GM12878 (cell line): ENCODE results near the gene FAM25A. TPM values are rescaled to one million over a fixed set of nuclear protein-coding genes. Genes with fewer than 3 reads are reported as not detected.

Experiments used
- ATAC-seq: fragments of 200-7000 bp; cut with Tn5 transposase; 3 replicates; pipeline ENCODE4 v1.9.1; 2020; ENCODE audit warnings: mild to moderate bottlenecking, moderate library complexity
- BruUV-seq: library from RNA; stranded (reverse); fragments of 400-500 nt; replicated peaks from 2 replicates; lab custom pipeline; 2021; lab: Mats Ljungman, UMichigan
- CTCF ChIA-PET: fragments of 300-600 bp; sonication (Branson Sonifier 250); formaldehyde crosslinking; extraction: SDS; loops from one replicate; lab custom pipeline; 2021; ENCODE audit warnings: inconsistent platforms; lab: Yijun Ruan, JAX
- POLR2A ChIA-PET: fragments of 350-600 bp; formaldehyde crosslinking; extraction: SDS; loops from one replicate; lab custom pipeline; 2021; ENCODE audit warnings: inconsistent platforms; lab: Charles Lee
- RAD21 ChIA-PET: fragments of 300-600 bp; sonication (Branson Sonifier 250); formaldehyde crosslinking; loops from one replicate; lab custom pipeline; 2023; ENCODE audit warnings: antibody characterized with exemption; ENCODE audit not compliant: unreplicated experiment; lab: Charles Lee
- SMC1A ChIA-PET: fragments of 300-600 bp; sonication (Branson Sonifier 250); formaldehyde crosslinking; loops from one replicate; lab custom pipeline; 2023; ENCODE audit not compliant: unreplicated experiment, uncharacterized antibody; lab: Charles Lee
- DNase-seq: peaks from one replicate; pipeline ENCODE4 v3.0.0-alpha.2; 2011; ENCODE audit warnings: low read depth, low spot score
- FAIRE-seq: peaks from 3 replicates; lab custom pipeline; 2011; peaks lifted over from hg19 to GRCh38; lab: Jason Lieb, UNC
- H2AFZ ChIP-seq: 2 replicates; pipeline ENCODE4 v1.6.0; 2011; ENCODE audit warnings: low read depth, low read length, control low read depth; ENCODE audit not compliant: control insufficient read depth
- H3K27ac ChIP-seq: 2 replicates; pipeline ENCODE4 v1.5.1; 2011; ENCODE audit warnings: control low read depth; ENCODE audit not compliant: control insufficient read depth, insufficient read depth
- H3K27me3 ChIP-seq, 2 experiments: replicated peaks in 1 of 2; 2 replicates each; pipeline versions ENCODE4 v1.6.0 to v1.6.1; 2011; ENCODE audit warnings: low read length in 1 of 2; ENCODE audit not compliant: control insufficient read depth in 2 of 2, insufficient read depth in 2 of 2
- H3K36me3 ChIP-seq, 2 experiments: 2 replicates each; pipeline ENCODE4 v1.5.1; 2011; ENCODE audit warnings: low read length in 1 of 2; ENCODE audit not compliant: control insufficient read depth in 2 of 2, insufficient read depth in 2 of 2
- H3K4me1 ChIP-seq: 2 replicates; pipeline ENCODE4 v1.6.1; 2011; ENCODE audit warnings: mild to moderate bottlenecking, low read length, moderate library complexity, mixed read lengths; ENCODE audit not compliant: control insufficient read depth, insufficient read depth
- H3K4me2 ChIP-seq: 2 replicates; pipeline ENCODE4 v1.6.0; 2011; ENCODE audit warnings: control low read depth; ENCODE audit not compliant: control insufficient read depth, insufficient read depth
- H3K4me3 ChIP-seq: fragments of 200-600 bp; sonication (generic); 2 replicates; pipeline ENCODE4 v1.5.1; 2016
- H3K79me2 ChIP-seq: 2 replicates; pipeline ENCODE4 v1.6.0; 2011; ENCODE audit warnings: low read length; ENCODE audit not compliant: control insufficient read depth, insufficient read depth
- H3K9ac ChIP-seq: 2 replicates; pipeline ENCODE4 v1.8.0; 2011; ENCODE audit warnings: low read length, control low read depth, mixed read lengths; ENCODE audit not compliant: control insufficient read depth, insufficient read depth
- H3K9me3 ChIP-seq: replicated peaks from 3 replicates; pipeline ENCODE4 v1.5.1; 2011; ENCODE audit warnings: mild to moderate bottlenecking, low read length; ENCODE audit not compliant: control insufficient read depth, insufficient read depth
- H4K20me1 ChIP-seq: 2 replicates; pipeline ENCODE4 v1.6.0; 2011; ENCODE audit not compliant: control insufficient read depth, insufficient read depth
- ATF2 ChIP-seq: IDR thresholded peaks from 2 replicates; pipeline ENCODE4 v1.6.1; 2012; ENCODE audit warnings: low read length, inconsistent platforms
- CHD4 ChIP-seq: fragments of 200-600 bp; sonication (generic); IDR thresholded peaks from 2 replicates; pipeline ENCODE4 v1.6.1; 2016; ENCODE audit warnings: mild to moderate bottlenecking
- WGBS: methylation state at CpG from one replicate; pipeline ENCODE4 v1.1.6; 2016; ENCODE audit warnings: low lambda C conversion rate; ENCODE audit not compliant: insufficient replicate concordance, insufficient coverage; ENCODE audit errors: missing lambda C conversion rate; 5-methylcytosine and 5-hydroxymethylcytosine counted together
- in situ Hi-C: fragments of 300-500 bp; cut with MboI; formaldehyde crosslinking; loops from 9 replicates; pipeline ENCODE4 v1.14.3; 2018; ENCODE audit warnings: mixed read lengths
- intact Hi-C: fragments of 100-400 bp; cut with micrococcal nuclease; formaldehyde crosslinking; loops from one replicate; pipeline ENCODE4 v1.14.2; 2022; ENCODE audit not compliant: unreplicated experiment
- polyA plus RNA-seq, 11 experiments: library from polyadenylated mRNA; depleted of rRNA in 4 of 11; unstranded in 6 of 11; stranded (reverse) in 5 of 11; fragments of >200 nt; fragmentation: Nextera tagmentation in 4 of 11; fragmentation: Illumina TruSeq in 1 of 11; extraction: Ambion mirVana in 4 of 11; extraction: Trizol in 1 of 11; gene quantifications; 1 replicate in 1 of 11; 2 replicates in 10 of 11; pipeline versions ENCODE4 v1.2.1 to v1.2.3, GENCODE V29; 2011 to 2016; ENCODE audit warnings: inconsistent platforms in 2 of 11, missing spikeins in 2 of 11, low read depth in 1 of 11
- total RNA-seq, 4 experiments: library from RNA; depleted of rRNA in 3 of 4; stranded (reverse); fragments of >200 nt in 3 of 4; fragmentation: Illumina TruSeq in 1 of 4; extraction: Trizol in 1 of 4; gene quantifications; 2 replicates each; pipeline versions ENCODE4 v1.2.1 to v1.2.3, GENCODE V29; 2013 to 2021

FAM25A gene
- total and polyA plus RNA-seq, 10 of the 15 experiments (the other 5 are each of a cell fraction or from before 2014, with no cell fraction given) = not detected

DNA sequence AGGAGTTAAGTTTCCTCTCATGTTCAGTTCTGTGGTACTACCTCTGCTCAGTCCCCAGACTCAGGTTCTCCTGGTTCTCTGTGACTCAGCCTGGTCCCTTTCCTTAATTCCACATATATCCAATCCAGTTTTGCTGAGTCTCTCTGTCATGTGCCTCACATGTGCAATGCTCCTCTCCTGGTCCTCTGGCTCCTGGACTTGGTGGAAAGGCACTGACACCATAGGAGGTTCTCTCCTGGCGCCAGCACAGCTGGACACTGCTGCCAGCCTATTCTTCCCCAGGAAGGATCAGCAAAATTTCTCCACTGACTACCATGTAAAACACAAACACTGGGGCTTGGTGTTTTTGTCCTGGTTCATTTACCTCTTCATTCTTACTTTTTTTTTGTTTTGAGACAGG is 46.8 kb downstream of the FAM25A start:
- intact Hi-C loops (no loop called here), in situ Hi-C loops (no loop called here)
- no peak overlapping the region for H3K27ac ChIP-seq
- no peaks in the 10 kb centered on the region for H4K20me1 ChIP-seq
- ATAC-seq = no peak
- DNase-seq = no peak
- no peaks in the 10 kb centered on the region for H3K79me2 ChIP-seq
- peaks cover 6 to 29% of the 10 kb centered on the region in 2 experiments for H3K36me3 ChIP-seq
- WGBS = 100% methylated on average over 1 of the region's 1 CpG
- H3K4me2 ChIP-seq = no peak overlapping the region
- ChIA-PET POLR2A (no interaction called here), CTCF (no interaction called here), RAD21 (no interaction called here), SMC1A (no interaction called here)
- H3K9me3 ChIP-seq = no peaks in the 10 kb centered on the region
- no peaks in the 10 kb centered on the region for H3K4me1 ChIP-seq
- H3K9ac ChIP-seq = no peak overlapping the region
- no peak overlapping the region for H2AFZ ChIP-seq
- BruUV-seq = no TSS peak
- no peak overlapping the region for H3K4me3 ChIP-seq
- FAIRE-seq = no peak
- H3K27me3 ChIP-seq = no peaks in the 10 kb centered on the region
- TF ChIP-seq ATF2 = no peak

DNA sequence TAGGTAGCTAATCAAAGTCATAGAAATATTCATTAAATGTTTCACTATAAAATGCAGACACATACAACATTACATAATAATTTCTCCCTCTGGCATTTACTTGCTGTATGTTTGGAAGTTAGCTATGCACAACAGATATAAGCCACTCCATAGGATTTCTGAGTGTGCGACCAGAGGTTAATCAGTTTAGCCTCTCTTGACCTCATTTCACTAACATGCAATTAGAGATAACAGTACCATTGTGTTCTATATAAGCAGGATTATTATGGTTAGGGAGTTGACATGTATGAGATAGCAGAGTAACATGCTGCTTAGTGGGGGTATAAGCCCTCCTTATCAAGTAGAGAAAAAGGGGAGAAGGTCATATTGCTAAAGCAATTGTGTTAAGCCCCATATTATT is 48.2 kb downstream of the FAM25A start:
- intact Hi-C loops = no loop called here
- no peak for TF ChIP-seq CHD4
- ATAC-seq = no peak
- ChIA-PET POLR2A (no interaction called here), CTCF (no interaction called here), SMC1A (no interaction called here), RAD21 (no interaction called here)
- Histone ChIP-seq H3K27ac (no peak overlapping the region), H3K36me3 (peaks cover 6 to 32% of the 10 kb centered on the region in 2 experiments), H2AFZ (no peak overlapping the region), H3K4me1 (no peaks in the 10 kb centered on the region), H3K9ac (no peak overlapping the region), H3K4me3 (no peak overlapping the region), H3K79me2 (no peaks in the 10 kb centered on the region), H4K20me1 (no peaks in the 10 kb centered on the region), H3K27me3 (no peaks in the 10 kb centered on the region), H3K4me2 (no peak overlapping the region), H3K9me3 (no peaks in the 10 kb centered on the region)
- WGBS = 96% methylated on average over 1 of the region's 1 CpG
- FAIRE-seq = no peak
- BruUV-seq = no TSS peak
- no peak for DNase-seq
- in situ Hi-C loops = no loop called here
